ENCODE measurements around the gene ADRA2C.

GRCh38 chr4:3790006-3790561 is 23.9 kb downstream of the ADRA2C start:
- TF ChIP-seq POLR2A (IDR thresholded peaks at IDR 0.05; ENCODE audit: low read depth, low read length) (no peak), POLR2AphosphoS5 (IDR thresholded peaks at IDR 0.05; ENCODE audit: low read depth, low read length) (no peak)
